ENCODE data around the gene C1orf141. TPM values are rescaled to one million over a fixed set of nuclear protein-coding genes. Genes with fewer than 3 reads are reported as not detected.

Gene C1orf141
- total and polyA plus RNA-seq, 12 donors = 0.61 TPM; not detected in 11

DNA sequence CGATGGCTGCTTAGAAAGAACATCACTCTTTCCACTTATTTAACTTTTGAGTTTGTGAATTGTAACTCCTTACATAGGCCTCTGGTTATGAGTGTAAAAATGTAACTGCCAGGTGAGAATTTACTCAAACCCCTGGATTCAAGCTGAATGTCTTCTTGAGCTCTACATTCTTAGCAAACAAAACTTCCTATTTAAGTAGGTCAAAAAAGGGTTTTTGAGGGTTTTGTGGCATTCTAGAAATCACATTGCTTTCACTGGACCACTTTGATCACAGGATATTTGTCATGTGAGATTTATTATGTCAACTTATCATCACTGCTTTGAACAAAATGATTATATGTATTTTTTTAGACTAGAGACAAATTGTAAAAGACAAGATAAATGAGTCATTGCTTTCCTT is 37.2 kb upstream of the C1orf141 start:
- intact Hi-C loops (cut with DNase I) = no loop called here
- Histone ChIP-seq H3K9me3 (replicated peaks in 1 of 3) (no peaks in the 10 kb centered on the region), H3K27ac (no peak overlapping the region), H3K27me3 (no peaks in the 10 kb centered on the region), H3K4me1 (replicated peaks in 1 of 2) (peaks cover 0 to 5% of the 10 kb centered on the region in 2 donors), H3K4me3 (no peak overlapping the region), H3K36me3 (replicated peaks in 1 of 2) (no peaks in the 10 kb centered on the region)
- 33 to 50% (median 41%) methylated on average over 1 of the region's 1 CpG for WGBS, 4 donors
- TF ChIP-seq, protein P1, sequence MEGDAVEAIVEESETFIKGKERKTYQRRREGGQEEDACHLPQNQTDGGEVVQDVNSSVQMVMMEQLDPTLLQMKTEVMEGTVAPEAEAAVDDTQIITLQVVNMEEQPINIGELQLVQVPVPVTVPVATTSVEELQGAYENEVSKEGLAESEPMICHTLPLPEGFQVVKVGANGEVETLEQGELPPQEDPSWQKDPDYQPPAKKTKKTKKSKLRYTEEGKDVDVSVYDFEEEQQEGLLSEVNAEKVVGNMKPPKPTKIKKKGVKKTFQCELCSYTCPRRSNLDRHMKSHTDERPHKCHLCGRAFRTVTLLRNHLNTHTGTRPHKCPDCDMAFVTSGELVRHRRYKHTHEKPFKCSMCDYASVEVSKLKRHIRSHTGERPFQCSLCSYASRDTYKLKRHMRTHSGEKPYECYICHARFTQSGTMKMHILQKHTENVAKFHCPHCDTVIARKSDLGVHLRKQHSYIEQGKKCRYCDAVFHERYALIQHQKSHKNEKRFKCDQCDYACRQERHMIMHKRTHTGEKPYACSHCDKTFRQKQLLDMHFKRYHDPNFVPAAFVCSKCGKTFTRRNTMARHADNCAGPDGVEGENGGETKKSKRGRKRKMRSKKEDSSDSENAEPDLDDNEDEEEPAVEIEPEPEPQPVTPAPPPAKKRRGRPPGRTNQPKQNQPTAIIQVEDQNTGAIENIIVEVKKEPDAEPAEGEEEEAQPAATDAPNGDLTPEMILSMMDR (IDR thresholded peaks at IDR 0.05) = no peak
- TF ChIP-seq POLR2A (IDR thresholded peaks at IDR 0.05) = no peak
- no peak for DNase-seq

DNA sequence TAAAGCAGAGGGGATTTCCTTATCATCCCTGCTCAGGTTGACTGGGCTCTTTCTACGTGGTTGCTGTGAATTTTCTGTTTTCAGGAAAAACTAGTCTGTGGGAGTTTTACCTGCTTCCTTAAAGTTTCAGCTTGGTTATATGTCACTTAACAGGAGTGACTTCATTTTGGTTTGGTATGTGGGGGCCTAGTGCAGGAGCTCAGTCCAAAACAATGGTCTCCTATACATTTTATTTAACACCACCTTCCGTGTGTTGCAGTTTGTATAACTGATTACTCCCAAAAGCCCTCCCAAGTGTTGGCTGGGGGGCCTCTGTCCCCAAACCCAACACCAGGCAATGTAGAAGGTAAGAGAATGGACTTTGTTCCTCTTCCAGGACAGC is 36.8 kb upstream of the C1orf141 start:
- TF ChIP-seq, protein P1 (IDR thresholded peaks at IDR 0.05) = no peak
- no peak for TF ChIP-seq POLR2A (IDR thresholded peaks at IDR 0.05)
- Histone ChIP-seq H3K4me3 (no peak overlapping the region), H3K4me1 (replicated peaks in 1 of 2) (peaks cover 2 to 5% of the 10 kb centered on the region in 2 donors), H3K27ac (no peak overlapping the region), H3K27me3 (no peaks in the 10 kb centered on the region), H3K9me3 (replicated peaks in 1 of 3) (no peaks in the 10 kb centered on the region), H3K36me3 (replicated peaks in 1 of 2) (no peaks in the 10 kb centered on the region)
- intact Hi-C loops (cut with DNase I) = no loop called here
- DNase-seq = no peak
- WGBS, 4 donors = 73 to 87% (median 80%) methylated on average over 2 of the region's 2 CpGs

DNA sequence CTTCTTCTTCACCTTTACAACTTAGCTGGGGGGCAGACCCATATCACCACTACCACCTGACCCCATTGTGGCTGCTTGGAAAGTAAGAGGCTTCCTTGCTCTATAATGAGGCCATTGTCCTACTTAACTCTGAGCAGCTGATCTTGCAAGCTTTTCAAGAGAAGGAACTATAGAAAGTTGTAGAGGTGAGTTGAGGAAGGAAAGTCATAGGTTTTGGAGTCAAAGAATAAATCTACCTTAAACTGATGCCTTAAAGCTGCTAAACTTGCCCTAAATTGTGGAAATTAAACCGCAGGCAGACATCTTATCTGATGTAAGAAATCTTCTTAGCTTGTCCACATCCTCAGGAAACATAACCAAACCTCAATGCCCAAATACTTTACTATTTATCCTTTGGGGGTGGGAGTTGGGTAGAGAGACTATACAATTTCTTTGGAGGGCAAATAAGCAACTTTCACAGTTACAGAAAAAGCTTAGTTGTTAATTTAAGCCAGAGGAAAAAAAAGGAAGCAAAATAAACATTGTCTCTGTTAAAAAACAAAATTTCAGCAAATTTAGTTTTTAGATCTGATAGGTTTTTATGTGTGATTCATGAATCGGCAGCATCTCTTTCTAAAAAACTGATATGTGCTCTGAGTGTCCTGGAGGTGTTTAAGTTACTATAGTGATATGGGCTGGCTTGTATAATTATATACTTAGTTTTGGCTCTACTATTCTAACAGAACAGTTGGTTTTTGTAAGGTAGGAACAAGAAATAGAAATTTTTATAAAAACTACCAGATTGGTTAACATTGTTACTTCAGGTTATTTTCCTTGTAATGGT is 36.2 kb upstream of the C1orf141 start:
- no peaks in the 10 kb centered on the region for H3K36me3 ChIP-seq (replicated peaks in 1 of 2)
- no peak overlapping the region for H3K4me3 ChIP-seq
- no peak for DNase-seq
- WGBS, 4 donors = 55 to 69% (median 67%) methylated on average over 2 of the region's 2 CpGs
- no peaks in the 10 kb centered on the region for H3K9me3 ChIP-seq (replicated peaks in 1 of 3)
- H3K27me3 ChIP-seq = no peaks in the 10 kb centered on the region
- TF ChIP-seq, protein P1 (IDR thresholded peaks at IDR 0.05) = no peak
- TF ChIP-seq POLR2A (IDR thresholded peaks at IDR 0.05) = no peak
- no peak overlapping the region for H3K27ac ChIP-seq
- intact Hi-C loops (cut with DNase I) = no loop called here
- peaks cover 5% of the 10 kb centered on the region in 2 donors for H3K4me1 ChIP-seq (replicated peaks in 1 of 2)

DNA sequence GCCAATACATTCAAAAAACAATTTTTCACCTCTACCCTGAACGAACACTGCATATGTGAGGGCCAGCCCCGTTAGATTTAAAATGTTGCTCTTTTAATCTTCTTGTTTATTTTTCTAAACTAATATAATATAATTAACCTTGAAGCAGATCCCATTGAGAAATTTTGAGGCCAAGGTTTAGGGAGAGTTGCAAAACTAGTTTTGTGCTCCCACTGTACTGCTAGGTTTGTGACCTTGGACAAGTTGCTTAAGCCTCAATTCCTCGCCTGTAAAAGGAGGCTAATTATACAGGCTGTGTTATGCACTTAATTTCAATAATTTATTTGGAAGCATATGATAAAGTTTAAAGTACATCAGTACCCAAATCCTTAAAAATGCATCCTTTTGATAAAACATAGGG is 35.2 kb upstream of the C1orf141 start:
- 38 to 48% (median 42%) methylated on average over 3 of the region's 3 CpGs for WGBS, 4 donors
- TF ChIP-seq, protein P1 (IDR thresholded peaks at IDR 0.05) = no peak
- no peak for TF ChIP-seq POLR2A (IDR thresholded peaks at IDR 0.05)
- Histone ChIP-seq H3K27me3 (no peaks in the 10 kb centered on the region), H3K4me3 (no peak overlapping the region), H3K27ac (no peak overlapping the region), H3K4me1 (replicated peaks in 1 of 2) (peaks cover 5% of the 10 kb centered on the region in 2 donors), H3K36me3 (replicated peaks in 1 of 2) (no peaks in the 10 kb centered on the region), H3K9me3 (replicated peaks in 1 of 3) (no peaks in the 10 kb centered on the region)
- no peak for DNase-seq
- intact Hi-C loops (cut with DNase I) = no loop called here

Measured in adrenal gland (tissue), 12 donors.